HEK293 (cell line): ENCODE data around the gene FAM216A.

Experiments
- BCL11B ChIP-seq: fragments of 450-650 bp; formaldehyde crosslinking; IDR thresholded peaks from 2 replicates; pipeline ENCODE4 v1.5.1; 2016; ENCODE audit warnings: low read depth, missing biosample characterization, missing genetic modification characterization
- GLI4 ChIP-seq: fragments of 450-650 bp; formaldehyde crosslinking; IDR thresholded peaks from 2 replicates; pipeline ENCODE4 v1.5.1; 2016; ENCODE audit warnings: missing biosample characterization, missing genetic modification characterization
- KLF7 ChIP-seq: fragments of 450-650 bp; formaldehyde crosslinking; IDR thresholded peaks from 2 replicates; pipeline ENCODE4 v1.5.1; 2016; ENCODE audit warnings: missing biosample characterization, missing genetic modification characterization, borderline replicate concordance
- KLF8 ChIP-seq: fragments of 450-650 bp; formaldehyde crosslinking; IDR thresholded peaks from 2 replicates; pipeline ENCODE4 v1.5.1; 2016; ENCODE audit warnings: missing biosample characterization, missing genetic modification characterization
- SP3 ChIP-seq: fragments of 450-650 bp; formaldehyde crosslinking; IDR thresholded peaks from 2 replicates; pipeline ENCODE4 v1.5.1; 2016; ENCODE audit warnings: missing biosample characterization, missing genetic modification characterization
- ZBTB26 ChIP-seq: fragments of 450-650 bp; formaldehyde crosslinking; optimal IDR thresholded peaks from 2 replicates; pipeline ENCODE3; 2016; ENCODE audit warnings: missing biosample characterization, mild to moderate bottlenecking, missing genetic modification characterization
- ZBTB44 ChIP-seq: fragments of 450-650 bp; IDR thresholded peaks from 2 replicates; pipeline ENCODE4 v1.5.1; 2018; ENCODE audit warnings: missing biosample characterization, mild to moderate bottlenecking, missing genetic modification characterization
- ZNF112 ChIP-seq: fragments of 450-650 bp; formaldehyde crosslinking; IDR thresholded peaks from 2 replicates; pipeline ENCODE4 v1.5.0; 2017; ENCODE audit warnings: missing biosample characterization, missing genetic modification characterization
- ZNF114 ChIP-seq: fragments of 450-650 bp; formaldehyde crosslinking; IDR thresholded peaks from 2 replicates; pipeline ENCODE4 v1.5.0; 2017; ENCODE audit warnings: missing biosample characterization, missing genetic modification characterization
- ZNF214 ChIP-seq: fragments of 450-650 bp; formaldehyde crosslinking; IDR thresholded peaks from 2 replicates; pipeline ENCODE4 v1.5.1; 2017; ENCODE audit warnings: missing biosample characterization, mild to moderate bottlenecking, missing genetic modification characterization, borderline replicate concordance
- ZNF223 ChIP-seq: fragments of 450-650 bp; formaldehyde crosslinking; IDR thresholded peaks from 2 replicates; pipeline ENCODE4 v1.5.1; 2016; ENCODE audit warnings: missing biosample characterization, missing genetic modification characterization
- ZNF416 ChIP-seq: fragments of 450-650 bp; formaldehyde crosslinking; IDR thresholded peaks from 2 replicates; pipeline ENCODE4 v1.5.1; 2016; ENCODE audit warnings: missing biosample characterization, missing genetic modification characterization
- ZNF426 ChIP-seq: fragments of 450-650 bp; formaldehyde crosslinking; IDR thresholded peaks from 2 replicates; pipeline ENCODE4 v1.5.1; 2017; ENCODE audit warnings: missing biosample characterization, missing genetic modification characterization, mild to moderate bottlenecking, inconsistent platforms, moderate library complexity
- ZNF473 ChIP-seq: fragments of 450-650 bp; formaldehyde crosslinking; IDR thresholded peaks from 2 replicates; pipeline ENCODE4 v1.5.1; 2017; ENCODE audit warnings: missing biosample characterization, missing genetic modification characterization
- ZNF48 ChIP-seq: fragments of 450-650 bp; formaldehyde crosslinking; IDR thresholded peaks from 2 replicates; pipeline ENCODE4 v1.5.1; 2016; ENCODE audit warnings: missing biosample characterization, missing genetic modification characterization
- ZNF514 ChIP-seq: fragments of 450-650 bp; formaldehyde crosslinking; IDR thresholded peaks from 2 replicates; pipeline ENCODE4 v1.5.1; 2016; ENCODE audit warnings: missing biosample characterization, missing genetic modification characterization
- ZNF529 ChIP-seq: fragments of 450-650 bp; formaldehyde crosslinking; IDR thresholded peaks from 2 replicates; pipeline ENCODE4 v1.5.1; 2017; ENCODE audit warnings: missing genetic modification characterization, missing biosample characterization; ENCODE audit not compliant: insufficient replicate concordance
- ZNF544 ChIP-seq: fragments of 450-650 bp; formaldehyde crosslinking; IDR thresholded peaks from 2 replicates; pipeline ENCODE4 v1.5.0; 2017; ENCODE audit warnings: missing biosample characterization, missing genetic modification characterization
- ZNF558 ChIP-seq: fragments of 450-650 bp; formaldehyde crosslinking; IDR thresholded peaks from 2 replicates; pipeline ENCODE4 v1.5.1; 2016; ENCODE audit warnings: missing biosample characterization, missing genetic modification characterization
- ZNF639 ChIP-seq: fragments of 450-650 bp; formaldehyde crosslinking; IDR thresholded peaks from 2 replicates; pipeline ENCODE4 v1.5.1; 2016; ENCODE audit warnings: missing biosample characterization, missing genetic modification characterization
- ZNF692 ChIP-seq: fragments of 450-650 bp; formaldehyde crosslinking; IDR thresholded peaks from 2 replicates; pipeline ENCODE4 v1.5.1; 2016; ENCODE audit warnings: missing biosample characterization, missing genetic modification characterization
- ZNF785 ChIP-seq: fragments of 450-650 bp; formaldehyde crosslinking; IDR thresholded peaks from 2 replicates; pipeline ENCODE4 v1.5.1; 2016; ENCODE audit warnings: missing biosample characterization, missing genetic modification characterization
- TF ChIP-seq, protein P1 (sequence below): fragments of 450-650 bp; formaldehyde crosslinking; IDR thresholded peaks from 2 replicates; pipeline ENCODE4 v1.5.1; 2016; ENCODE audit warnings: missing biosample characterization, missing genetic modification characterization
- TF ChIP-seq, protein P2 (sequence below): fragments of 450-650 bp; formaldehyde crosslinking; IDR thresholded peaks from 2 replicates; pipeline ENCODE4 v1.5.1; 2016; ENCODE audit warnings: missing biosample characterization, missing genetic modification characterization
- TF ChIP-seq, protein P3 (sequence below): fragments of 450-650 bp; formaldehyde crosslinking; IDR thresholded peaks from 2 replicates; pipeline ENCODE4 v1.5.1; 2016; ENCODE audit warnings: missing biosample characterization, missing genetic modification characterization
- TF ChIP-seq, protein P4 (sequence below): fragments of 450-650 bp; formaldehyde crosslinking; IDR thresholded peaks from 2 replicates; pipeline ENCODE4 v1.5.1; 2016; ENCODE audit warnings: missing biosample characterization, missing genetic modification characterization

The FAM216A gene

DNA sequence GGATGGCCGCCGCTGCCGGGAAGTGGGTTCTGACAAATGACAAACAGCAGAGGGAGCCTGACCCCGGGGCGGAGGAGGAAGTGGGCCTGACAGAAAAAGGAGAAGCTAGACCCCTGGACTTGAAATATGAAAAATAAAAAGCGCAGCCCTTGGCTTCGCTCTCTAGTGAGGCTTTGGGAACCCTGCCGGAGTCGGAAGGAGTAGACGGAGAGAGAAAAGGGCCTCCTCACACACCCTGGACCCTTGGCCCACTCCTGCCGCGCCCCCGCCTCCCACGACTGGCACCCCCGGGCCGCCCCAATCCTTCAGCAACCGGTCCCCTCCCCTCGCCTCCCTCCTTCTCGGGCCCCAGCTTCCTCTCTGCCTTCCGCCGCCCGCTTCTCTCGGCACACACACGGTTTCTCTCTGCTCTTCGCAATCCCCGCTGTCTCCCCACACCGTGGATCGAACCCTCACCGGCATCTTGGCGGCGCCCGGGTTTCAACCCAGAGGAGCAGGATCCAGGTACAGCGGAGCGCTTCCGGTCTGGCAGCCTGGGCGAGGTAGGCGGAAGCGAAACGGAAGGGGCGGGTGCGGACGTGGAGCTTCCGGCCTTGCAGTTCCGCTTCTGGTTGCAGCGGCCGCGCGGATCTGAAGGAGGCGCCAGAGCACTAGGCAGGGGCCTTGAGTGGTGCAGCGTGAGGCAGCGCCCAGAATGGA, 18.7 kb upstream of the FAM216A start, which contains the start of gene ARPC3 (continued):
- TF ChIP-seq, protein P1, sequence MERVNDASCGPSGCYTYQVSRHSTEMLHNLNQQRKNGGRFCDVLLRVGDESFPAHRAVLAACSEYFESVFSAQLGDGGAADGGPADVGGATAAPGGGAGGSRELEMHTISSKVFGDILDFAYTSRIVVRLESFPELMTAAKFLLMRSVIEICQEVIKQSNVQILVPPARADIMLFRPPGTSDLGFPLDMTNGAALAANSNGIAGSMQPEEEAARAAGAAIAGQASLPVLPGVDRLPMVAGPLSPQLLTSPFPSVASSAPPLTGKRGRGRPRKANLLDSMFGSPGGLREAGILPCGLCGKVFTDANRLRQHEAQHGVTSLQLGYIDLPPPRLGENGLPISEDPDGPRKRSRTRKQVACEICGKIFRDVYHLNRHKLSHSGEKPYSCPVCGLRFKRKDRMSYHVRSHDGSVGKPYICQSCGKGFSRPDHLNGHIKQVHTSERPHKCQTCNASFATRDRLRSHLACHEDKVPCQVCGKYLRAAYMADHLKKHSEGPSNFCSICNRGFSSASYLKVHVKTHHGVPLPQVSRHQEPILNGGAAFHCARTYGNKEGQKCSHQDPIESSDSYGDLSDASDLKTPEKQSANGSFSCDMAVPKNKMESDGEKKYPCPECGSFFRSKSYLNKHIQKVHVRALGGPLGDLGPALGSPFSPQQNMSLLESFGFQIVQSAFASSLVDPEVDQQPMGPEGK (tag by site-specific recombination): peak; percentile 94
- TF ChIP-seq, protein P2, sequence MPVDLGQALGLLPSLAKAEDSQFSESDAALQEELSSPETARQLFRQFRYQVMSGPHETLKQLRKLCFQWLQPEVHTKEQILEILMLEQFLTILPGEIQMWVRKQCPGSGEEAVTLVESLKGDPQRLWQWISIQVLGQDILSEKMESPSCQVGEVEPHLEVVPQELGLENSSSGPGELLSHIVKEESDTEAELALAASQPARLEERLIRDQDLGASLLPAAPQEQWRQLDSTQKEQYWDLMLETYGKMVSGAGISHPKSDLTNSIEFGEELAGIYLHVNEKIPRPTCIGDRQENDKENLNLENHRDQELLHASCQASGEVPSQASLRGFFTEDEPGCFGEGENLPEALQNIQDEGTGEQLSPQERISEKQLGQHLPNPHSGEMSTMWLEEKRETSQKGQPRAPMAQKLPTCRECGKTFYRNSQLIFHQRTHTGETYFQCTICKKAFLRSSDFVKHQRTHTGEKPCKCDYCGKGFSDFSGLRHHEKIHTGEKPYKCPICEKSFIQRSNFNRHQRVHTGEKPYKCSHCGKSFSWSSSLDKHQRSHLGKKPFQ: no peak
- TF ChIP-seq ZNF223 (tag by site-specific recombination) (no peak), SP3 (tag by site-specific recombination) (peak; percentile 90), BCL11B (tag by site-specific recombination) (no peak), ZNF544 (tag by site-specific recombination) (no peak), KLF7 (tag by site-specific recombination) (no peak; the same call in 1 of the 2 replicates), ZNF529 (tag by site-specific recombination) (no peak), ZNF558 (tag by site-specific recombination) (no peak), ZNF214 (tag by site-specific recombination) (no peak), ZNF639 (tag by site-specific recombination) (no peak), ZNF114 (tag by site-specific recombination) (no peak), ZBTB44 (tag by site-specific recombination) (0 out of 2 replicates have a peak, but pooled peaks have one; percentile 34), GLI4 (no peak), ZNF692 (tag by site-specific recombination) (peak; percentile 49; the same call in 1 of the 2 replicates), ZNF48 (tag by site-specific recombination) (no peak), ZNF112 (no peak), ZNF473 (tag by site-specific recombination) (no peak), KLF8 (peak; percentile 81), ZNF514 (tag by site-specific recombination) (no peak), ZNF416 (tag by site-specific recombination) (no peak), ZNF785 (tag by site-specific recombination) (0 out of 2 replicates have a peak, but pooled peaks have one; percentile 25), ZNF426 (no peak), ZBTB26 (tag by site-specific recombination) (peak; percentile 45)
- TF ChIP-seq, protein P3, sequence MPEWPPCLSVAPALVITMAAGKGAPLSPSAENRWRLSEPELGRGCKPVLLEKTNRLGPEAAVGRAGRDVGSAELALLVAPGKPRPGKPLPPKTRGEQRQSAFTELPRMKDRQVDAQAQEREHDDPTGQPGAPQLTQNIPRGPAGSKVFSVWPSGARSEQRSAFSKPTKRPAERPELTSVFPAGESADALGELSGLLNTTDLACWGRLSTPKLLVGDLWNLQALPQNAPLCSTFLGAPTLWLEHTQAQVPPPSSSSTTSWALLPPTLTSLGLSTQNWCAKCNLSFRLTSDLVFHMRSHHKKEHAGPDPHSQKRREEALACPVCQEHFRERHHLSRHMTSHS (tag by site-specific recombination): no peak
- TF ChIP-seq, protein P4, sequence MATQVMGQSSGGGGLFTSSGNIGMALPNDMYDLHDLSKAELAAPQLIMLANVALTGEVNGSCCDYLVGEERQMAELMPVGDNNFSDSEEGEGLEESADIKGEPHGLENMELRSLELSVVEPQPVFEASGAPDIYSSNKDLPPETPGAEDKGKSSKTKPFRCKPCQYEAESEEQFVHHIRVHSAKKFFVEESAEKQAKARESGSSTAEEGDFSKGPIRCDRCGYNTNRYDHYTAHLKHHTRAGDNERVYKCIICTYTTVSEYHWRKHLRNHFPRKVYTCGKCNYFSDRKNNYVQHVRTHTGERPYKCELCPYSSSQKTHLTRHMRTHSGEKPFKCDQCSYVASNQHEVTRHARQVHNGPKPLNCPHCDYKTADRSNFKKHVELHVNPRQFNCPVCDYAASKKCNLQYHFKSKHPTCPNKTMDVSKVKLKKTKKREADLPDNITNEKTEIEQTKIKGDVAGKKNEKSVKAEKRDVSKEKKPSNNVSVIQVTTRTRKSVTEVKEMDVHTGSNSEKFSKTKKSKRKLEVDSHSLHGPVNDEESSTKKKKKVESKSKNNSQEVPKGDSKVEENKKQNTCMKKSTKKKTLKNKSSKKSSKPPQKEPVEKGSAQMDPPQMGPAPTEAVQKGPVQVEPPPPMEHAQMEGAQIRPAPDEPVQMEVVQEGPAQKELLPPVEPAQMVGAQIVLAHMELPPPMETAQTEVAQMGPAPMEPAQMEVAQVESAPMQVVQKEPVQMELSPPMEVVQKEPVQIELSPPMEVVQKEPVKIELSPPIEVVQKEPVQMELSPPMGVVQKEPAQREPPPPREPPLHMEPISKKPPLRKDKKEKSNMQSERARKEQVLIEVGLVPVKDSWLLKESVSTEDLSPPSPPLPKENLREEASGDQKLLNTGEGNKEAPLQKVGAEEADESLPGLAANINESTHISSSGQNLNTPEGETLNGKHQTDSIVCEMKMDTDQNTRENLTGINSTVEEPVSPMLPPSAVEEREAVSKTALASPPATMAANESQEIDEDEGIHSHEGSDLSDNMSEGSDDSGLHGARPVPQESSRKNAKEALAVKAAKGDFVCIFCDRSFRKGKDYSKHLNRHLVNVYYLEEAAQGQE: no peak
